Mesendoderm (in vitro differentiated cells): ENCODE results near the gene COL4A3.

Experiments
- DNase-seq: peaks from one replicate; pipeline ENCODE4 v3.0.0; 2013
- H2AK5ac ChIP-seq: 2 replicates; pipeline ENCODE4 v1.6.1; 2013; ENCODE audit warnings: low read length, inconsistent platforms
- H2BK120ac ChIP-seq: 2 replicates; pipeline ENCODE4 v1.6.1; 2013; ENCODE audit warnings: low read depth, mild to moderate bottlenecking, low read length, moderate library complexity, mixed read lengths
- H2BK15ac ChIP-seq: replicated peaks from 2 replicates; pipeline ENCODE4 v1.6.1; 2013; ENCODE audit warnings: low read depth, mild to moderate bottlenecking, moderate library complexity
- H2BK5ac ChIP-seq: 2 replicates; pipeline ENCODE4 v1.6.1; 2013; ENCODE audit warnings: low read length, inconsistent platforms
- H3K18ac ChIP-seq: 2 replicates; pipeline ENCODE4 v1.6.1; 2013; ENCODE audit warnings: mild to moderate bottlenecking, low read length, mixed read lengths
- H3K23ac ChIP-seq: one replicate; pipeline ENCODE4 v1.6.1; 2013; ENCODE audit warnings: low read length
- H3K27ac ChIP-seq: 2 replicates; pipeline ENCODE4 v1.5.1; 2013; ENCODE audit warnings: low read depth, mild to moderate bottlenecking, inconsistent platforms, low read length, moderate library complexity
- H3K27me3 ChIP-seq: 2 replicates; pipeline ENCODE4 v1.6.1; 2013; ENCODE audit warnings: low read length, control low read depth, mild to moderate bottlenecking, inconsistent platforms; ENCODE audit not compliant: insufficient read depth, poor library complexity
- H3K36me3 ChIP-seq: 2 replicates; pipeline ENCODE4 v1.6.1; 2013; ENCODE audit warnings: low read length, inconsistent platforms; ENCODE audit not compliant: control insufficient read depth, insufficient read depth
- H3K4ac ChIP-seq: one replicate; pipeline ENCODE4 v1.6.1; 2013; ENCODE audit warnings: low read depth, mild to moderate bottlenecking, low read length, moderate library complexity
- H3K4me1 ChIP-seq: 2 replicates; pipeline ENCODE4 v1.6.1; 2013; ENCODE audit warnings: low read depth, low read length, inconsistent platforms; ENCODE audit not compliant: control insufficient read depth
- H3K4me2 ChIP-seq: 2 replicates; pipeline ENCODE4 v1.6.1; 2013; ENCODE audit warnings: low read length
- H3K4me3 ChIP-seq: 2 replicates; pipeline ENCODE4 v1.5.1; 2013; ENCODE audit warnings: mild to moderate bottlenecking, low read length
- H3K56ac ChIP-seq: one replicate; pipeline ENCODE4 v1.6.1; 2013; ENCODE audit warnings: low read length
- H3K79me1 ChIP-seq: 2 replicates; pipeline ENCODE4 v1.6.1; 2013; ENCODE audit warnings: low read length, inconsistent platforms
- H3K79me2 ChIP-seq: 2 replicates; pipeline ENCODE4 v1.6.1; 2013; ENCODE audit warnings: mild to moderate bottlenecking, low read length; ENCODE audit not compliant: control insufficient read depth, insufficient read depth
- H3K9ac ChIP-seq: 2 replicates; pipeline ENCODE4 v1.6.1; 2013; ENCODE audit warnings: low read length, inconsistent platforms
- H4K5ac ChIP-seq: one replicate; pipeline ENCODE4 v1.6.1; 2013; ENCODE audit warnings: low read length
- H4K8ac ChIP-seq: one replicate; pipeline ENCODE4 v1.6.1; 2013; ENCODE audit warnings: low read depth, mild to moderate bottlenecking, control low read depth, low read length, moderate library complexity
- WGBS: extraction: QIAGEN DNeasy Blood & Tissue Kit; methylation state at CpG from one replicate; pipeline ENCODE4 v1.1.7; 2013; ENCODE audit warnings: low lambda C conversion rate, missing lambda C conversion rate; ENCODE audit not compliant: insufficient coverage; ENCODE audit errors: extremely low coverage; 5-methylcytosine and 5-hydroxymethylcytosine counted together

Gene COL4A3

GRCh38 chr2:227312579-227312978 is 148.2 kb downstream of the COL4A3 start:
- Histone ChIP-seq H3K18ac (no peak overlapping the region), H3K23ac (no peak overlapping the region), H3K4ac (no peak overlapping the region), H3K79me1 (no peaks in the 10 kb centered on the region), H3K4me2 (no peak overlapping the region), H3K4me1 (no peaks in the 10 kb centered on the region), H4K8ac (no peak overlapping the region), H3K56ac (no peak overlapping the region), H3K4me3 (no peak overlapping the region), H3K79me2 (no peaks in the 10 kb centered on the region), H2BK15ac (no peak overlapping the region), H4K5ac (no peak overlapping the region), H3K27ac (no peak overlapping the region), H2BK5ac (no peak overlapping the region), H2BK120ac (no peak overlapping the region), H3K27me3 (no peaks in the 10 kb centered on the region), H3K9ac (no peak overlapping the region), H2AK5ac (no peak overlapping the region), H3K36me3 (no peaks in the 10 kb centered on the region)
- WGBS = no CpG with 5 or more reads among the region's 2 CpGs
- no peak for DNase-seq

- Histone ChIP-seq H2BK5ac (no peak overlapping the region), H3K79me2 (no peaks in the 10 kb centered on the region), H4K8ac (no peak overlapping the region), H3K4ac (no peak overlapping the region), H3K18ac (no peak overlapping the region), H2BK15ac (no peak overlapping the region), H3K36me3 (no peaks in the 10 kb centered on the region), H2AK5ac (no peak overlapping the region), H3K9ac (no peak overlapping the region), H3K27ac (no peak overlapping the region), H3K4me1 (no peaks in the 10 kb centered on the region), H3K79me1 (no peaks in the 10 kb centered on the region), H3K4me2 (no peak overlapping the region), H4K5ac (no peak overlapping the region), H2BK120ac (no peak overlapping the region), H3K56ac (no peak overlapping the region), H3K27me3 (no peaks in the 10 kb centered on the region), H3K23ac (no peak overlapping the region), H3K4me3 (no peak overlapping the region)
- DNase-seq = no peak
- no CpG with 5 or more reads among the region's 1 CpG for WGBS
Observed at GRCh38 chr2:227313310-227313709, 148.9 kb downstream of the COL4A3 start.

- Histone ChIP-seq H3K27ac (no peak overlapping the region), H3K27me3 (no peaks in the 10 kb centered on the region), H3K79me2 (no peaks in the 10 kb centered on the region), H3K56ac (no peak overlapping the region), H2BK120ac (no peak overlapping the region), H4K8ac (no peak overlapping the region), H3K18ac (no peak overlapping the region), H3K79me1 (no peaks in the 10 kb centered on the region), H3K4me2 (no peak overlapping the region), H3K36me3 (no peaks in the 10 kb centered on the region), H3K9ac (no peak overlapping the region), H2AK5ac (no peak overlapping the region), H3K23ac (no peak overlapping the region), H4K5ac (no peak overlapping the region), H2BK5ac (no peak overlapping the region), H3K4ac (no peak overlapping the region), H3K4me3 (no peak overlapping the region), H2BK15ac (no peak overlapping the region), H3K4me1 (no peaks in the 10 kb centered on the region)
- no peak for DNase-seq
- no CpG with 5 or more reads among the region's 2 CpGs for WGBS
Observed at GRCh38 chr2:227317834-227318233, 153.4 kb downstream of the COL4A3 start.

DNA sequence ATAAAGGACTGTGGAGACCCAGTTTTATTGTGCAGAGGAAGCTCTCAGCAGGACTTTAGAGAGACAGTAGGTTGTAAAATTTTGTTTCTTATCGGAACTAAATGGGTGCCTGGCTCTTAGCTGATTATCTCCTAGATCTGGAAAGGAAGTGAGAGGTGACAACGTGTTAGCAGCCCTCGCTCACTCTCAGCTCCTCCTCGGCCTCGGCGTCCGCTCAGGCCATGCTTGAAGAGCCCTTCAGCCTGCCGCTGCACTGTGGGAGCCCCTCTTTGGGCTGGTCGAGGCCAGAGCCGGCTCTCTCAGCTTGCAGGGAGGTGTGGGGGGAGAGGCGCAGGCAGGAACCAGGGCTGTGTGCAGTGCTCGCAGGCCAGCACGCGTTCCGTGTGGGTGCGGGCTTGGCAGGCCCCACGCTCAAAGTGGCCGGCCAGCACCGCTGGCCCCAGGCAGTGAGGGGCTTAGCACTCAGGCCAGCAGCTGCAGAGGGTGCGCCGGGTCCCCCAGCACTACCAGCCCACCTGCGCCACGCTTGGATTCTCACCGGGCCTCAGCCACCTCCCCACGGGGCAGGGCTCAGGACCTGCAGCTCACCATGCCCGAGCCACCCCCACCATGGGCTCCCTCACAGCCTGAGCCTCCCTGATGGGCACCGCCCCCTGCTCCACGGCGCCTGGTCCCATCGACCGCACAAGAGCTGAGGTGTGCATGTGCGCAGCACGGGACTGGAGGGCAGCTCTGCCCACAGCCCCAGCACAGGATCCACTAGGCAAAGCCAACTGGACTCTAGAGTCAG is 156.1 kb downstream of the COL4A3 start:
- no peak overlapping the region for H3K23ac ChIP-seq
- no peak overlapping the region for H2BK15ac ChIP-seq
- H3K79me1 ChIP-seq = no peaks in the 10 kb centered on the region
- no peaks in the 10 kb centered on the region for H3K36me3 ChIP-seq
- H3K4ac ChIP-seq = no peak overlapping the region
- no peak overlapping the region for H3K4me2 ChIP-seq
- no peak for DNase-seq
- H2BK120ac ChIP-seq = no peak overlapping the region
- no peaks in the 10 kb centered on the region for H3K4me1 ChIP-seq
- no peak overlapping the region for H4K8ac ChIP-seq
- no peak overlapping the region for H3K27ac ChIP-seq
- no peak overlapping the region for H3K56ac ChIP-seq
- H3K79me2 ChIP-seq = peaks cover under 1% of the 10 kb centered on the region
- H3K27me3 ChIP-seq = no peaks in the 10 kb centered on the region
- no peak overlapping the region for H2AK5ac ChIP-seq
- no peak overlapping the region for H3K18ac ChIP-seq
- no peak overlapping the region for H2BK5ac ChIP-seq
- no peak overlapping the region for H4K5ac ChIP-seq
- H3K4me3 ChIP-seq = no peak overlapping the region
- H3K9ac ChIP-seq = no peak overlapping the region
- no CpG with 5 or more reads among the region's 33 CpGs for WGBS

DNA sequence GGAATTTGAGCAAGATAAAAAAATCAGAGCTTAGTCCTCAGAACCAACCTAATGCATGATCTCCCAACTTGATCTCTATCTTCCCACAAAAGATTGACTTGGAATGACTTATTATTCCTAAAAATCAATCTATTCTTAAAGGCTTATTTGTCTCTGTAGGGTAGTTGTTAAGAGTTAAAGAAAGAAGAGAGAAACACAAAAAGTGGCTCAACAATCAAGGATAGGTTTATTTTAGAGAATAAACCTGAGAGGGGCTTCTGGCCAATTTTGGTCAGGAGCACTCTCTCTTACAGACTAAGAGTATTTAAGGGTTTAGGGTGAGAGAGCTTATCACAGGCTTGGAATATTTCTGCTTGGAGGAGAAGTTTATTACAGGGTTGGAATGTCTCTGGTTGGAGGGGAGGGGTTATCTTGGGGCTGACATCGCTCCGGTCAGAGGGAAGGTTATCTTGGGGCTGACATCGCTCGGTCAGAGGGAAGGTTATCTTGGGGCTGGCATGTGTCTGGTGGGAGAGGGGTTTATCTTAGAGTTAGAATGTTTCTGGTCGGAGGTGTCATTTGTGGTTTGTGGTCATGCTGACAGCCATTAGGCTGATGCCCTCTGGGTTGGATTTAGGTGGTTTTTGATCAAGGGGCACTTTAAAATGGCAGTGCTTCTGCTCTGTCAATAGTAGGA is 158.2 kb downstream of the COL4A3 start:
- Histone ChIP-seq H3K18ac (no peak overlapping the region), H3K36me3 (no peaks in the 10 kb centered on the region), H3K79me1 (no peaks in the 10 kb centered on the region), H3K4me1 (no peaks in the 10 kb centered on the region), H3K27me3 (no peaks in the 10 kb centered on the region), H2AK5ac (no peak overlapping the region), H3K23ac (no peak overlapping the region), H3K9ac (no peak overlapping the region), H3K56ac (no peak overlapping the region), H3K4me3 (no peak overlapping the region), H2BK120ac (no peak overlapping the region), H3K27ac (no peak overlapping the region), H3K79me2 (peaks cover 16% of the 10 kb centered on the region), H2BK5ac (no peak overlapping the region), H4K8ac (no peak overlapping the region), H3K4ac (no peak overlapping the region), H3K4me2 (no peak overlapping the region), H4K5ac (no peak overlapping the region), H2BK15ac (no peak overlapping the region)
- no CpG with 5 or more reads among the region's 5 CpGs for WGBS
- DNase-seq = peak; percentile 29
